Measurements from ENCODE around the gene UPK2. TPM values are rescaled to one million over a fixed set of nuclear protein-coding genes. Genes with fewer than 3 reads are reported as not detected.

Gene UPK2
- polyA plus RNA-seq, 3 donors = not detected

GRCh38 chr11:118922745-118923627 lies 33.1 kb upstream of the UPK2 start:
- 94% methylated on average over 7 of the region's 9 CpGs for WGBS (ENCODE audit: insufficient coverage)
- no peak overlapping the region for H3K9ac ChIP-seq (ENCODE audit: insufficient read depth, low read length, poor library complexity, severe bottlenecking)
- intact Hi-C loops (cut with micrococcal nuclease) = no loop called here
- no peak overlapping the region for H3K27ac ChIP-seq (ENCODE audit: low read depth in 1 of 2, low read length in 2 of 2)
- H3K4me2 ChIP-seq (replicated peaks; ENCODE audit: extremely low read depth, low read length, poor library complexity, severe bottlenecking) = peak overlapping the region; percentile 100
- H2AFZ ChIP-seq (ENCODE audit: insufficient read depth, low read depth, low read length, poor library complexity, severe bottlenecking) = no peak overlapping the region
- H3K9me3 ChIP-seq (replicated peaks in 1 of 2; ENCODE audit: control insufficient read depth in 1 of 2, insufficient read depth in 1 of 2, low read length in 2 of 2) = no peaks in the 10 kb centered on the region
- peak overlapping the region in 2 of 7 donors; percentile 18 to 41 for H3K27ac Mint-ChIP-seq
- peaks cover 84 to 94% of the 10 kb centered on the region in 2 donors for H3K4me1 ChIP-seq (ENCODE audit: control insufficient read depth in 1 of 2, insufficient read depth in 2 of 2, low read length in 2 of 2)
- H3K27me3 ChIP-seq (ENCODE audit: control insufficient read depth in 2 of 2, insufficient read depth in 2 of 2, low read length in 2 of 2) = no peaks in the 10 kb centered on the region
- peaks cover 81% of the 10 kb centered on the region for H3K4me1 Mint-ChIP-seq
- H3K36me3 Mint-ChIP-seq = peaks cover 11 to 14% of the 10 kb centered on the region in 2 donors
- TF ChIP-seq, protein P1, sequence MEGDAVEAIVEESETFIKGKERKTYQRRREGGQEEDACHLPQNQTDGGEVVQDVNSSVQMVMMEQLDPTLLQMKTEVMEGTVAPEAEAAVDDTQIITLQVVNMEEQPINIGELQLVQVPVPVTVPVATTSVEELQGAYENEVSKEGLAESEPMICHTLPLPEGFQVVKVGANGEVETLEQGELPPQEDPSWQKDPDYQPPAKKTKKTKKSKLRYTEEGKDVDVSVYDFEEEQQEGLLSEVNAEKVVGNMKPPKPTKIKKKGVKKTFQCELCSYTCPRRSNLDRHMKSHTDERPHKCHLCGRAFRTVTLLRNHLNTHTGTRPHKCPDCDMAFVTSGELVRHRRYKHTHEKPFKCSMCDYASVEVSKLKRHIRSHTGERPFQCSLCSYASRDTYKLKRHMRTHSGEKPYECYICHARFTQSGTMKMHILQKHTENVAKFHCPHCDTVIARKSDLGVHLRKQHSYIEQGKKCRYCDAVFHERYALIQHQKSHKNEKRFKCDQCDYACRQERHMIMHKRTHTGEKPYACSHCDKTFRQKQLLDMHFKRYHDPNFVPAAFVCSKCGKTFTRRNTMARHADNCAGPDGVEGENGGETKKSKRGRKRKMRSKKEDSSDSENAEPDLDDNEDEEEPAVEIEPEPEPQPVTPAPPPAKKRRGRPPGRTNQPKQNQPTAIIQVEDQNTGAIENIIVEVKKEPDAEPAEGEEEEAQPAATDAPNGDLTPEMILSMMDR (IDR thresholded peaks at IDR 0.05) = no peak
- H3K27me3 Mint-ChIP-seq (ENCODE audit: low read depth in 3 of 3) = peaks cover 0 to 15% (median 5%) of the 10 kb centered on the region in 3 donors
- H3K4me3 ChIP-seq (replicated peaks in 1 of 3; ENCODE audit: low read depth in 2 of 3, low read length in 3 of 3) = peak overlapping the region in 1 of 3 experiments; percentile 100
- peaks cover 70% of the 10 kb centered on the region for H3K79me2 ChIP-seq (ENCODE audit: insufficient read depth, low read length)
- H3K36me3 ChIP-seq (replicated peaks in 1 of 2; ENCODE audit: control insufficient read depth in 1 of 2, insufficient read depth in 2 of 2, low read length in 2 of 2) = no peaks in the 10 kb centered on the region
- no peak for DNase-seq
- H3K4me3 Mint-ChIP-seq = peak overlapping the region; percentile 92 to 97
- no peaks in the 10 kb centered on the region for H3K9me3 Mint-ChIP-seq
- peaks cover 59% of the 10 kb centered on the region for H4K20me1 ChIP-seq (ENCODE audit: insufficient read depth, low read length)

- peak in 1 of 3 donors; percentile 45 for DNase-seq
- H3K79me2 ChIP-seq (ENCODE audit: insufficient read depth, low read length) = peaks cover 69% of the 10 kb centered on the region
- peak overlapping the region; percentile 81 for H3K9ac ChIP-seq (ENCODE audit: insufficient read depth, low read length, poor library complexity, severe bottlenecking)
- peak overlapping the region; percentile 86 for H2AFZ ChIP-seq (ENCODE audit: insufficient read depth, low read depth, low read length, poor library complexity, severe bottlenecking)
- H3K36me3 ChIP-seq (replicated peaks in 1 of 2; ENCODE audit: control insufficient read depth in 1 of 2, insufficient read depth in 2 of 2, low read length in 2 of 2) = no peaks in the 10 kb centered on the region
- H3K9me3 ChIP-seq (replicated peaks in 1 of 2; ENCODE audit: control insufficient read depth in 1 of 2, insufficient read depth in 1 of 2, low read length in 2 of 2) = no peaks in the 10 kb centered on the region
- H4K20me1 ChIP-seq (ENCODE audit: insufficient read depth, low read length) = peaks cover 57% of the 10 kb centered on the region
- Mint-ChIP-seq H3K4me1 (peaks cover 80% of the 10 kb centered on the region), H3K36me3 (peaks cover 11 to 14% of the 10 kb centered on the region in 2 donors), H3K9me3 (no peaks in the 10 kb centered on the region), H3K4me3 (peak overlapping the region; percentile 92 to 97), H3K27ac (peak overlapping the region in 6 of 7 donors; percentile 30 to 93 (median 82)), H3K27me3 (ENCODE audit: low read depth in 3 of 3) (peaks cover 0 to 13% (median 5%) of the 10 kb centered on the region in 3 donors)
- intact Hi-C loops (cut with micrococcal nuclease) = no loop called here
- no peaks in the 10 kb centered on the region for H3K27me3 ChIP-seq (ENCODE audit: control insufficient read depth in 2 of 2, insufficient read depth in 2 of 2, low read length in 2 of 2)
- H3K4me3 ChIP-seq (replicated peaks in 1 of 3; ENCODE audit: low read depth in 2 of 3, low read length in 3 of 3) = peak overlapping the region; percentile 73 to 100 (median 87)
- 38% methylated on average over 4 of the region's 7 CpGs for WGBS (ENCODE audit: insufficient coverage)
- peak overlapping the region; percentile 100 for H3K4me2 ChIP-seq (replicated peaks; ENCODE audit: extremely low read depth, low read length, poor library complexity, severe bottlenecking)
- TF ChIP-seq, protein P1 (IDR thresholded peaks at IDR 0.05) = no peak
- H3K4me1 ChIP-seq (ENCODE audit: control insufficient read depth in 1 of 2, insufficient read depth in 2 of 2, low read length in 2 of 2) = peaks cover 85 to 94% of the 10 kb centered on the region in 2 donors
- H3K27ac ChIP-seq (ENCODE audit: low read depth in 1 of 2, low read length in 2 of 2) = peak overlapping the region in 1 of 2 donors; percentile 88
Measured at GRCh38 chr11:118923721-118924587, 32.1 kb upstream of the UPK2 start.

Measured in CD14-positive monocyte (primary cell).